ENCODE data around the gene CDK14.
A peak's percentile ranks its signal among the peaks of the same experiment; 100 is the strongest.

CDK14 gene

DNA sequence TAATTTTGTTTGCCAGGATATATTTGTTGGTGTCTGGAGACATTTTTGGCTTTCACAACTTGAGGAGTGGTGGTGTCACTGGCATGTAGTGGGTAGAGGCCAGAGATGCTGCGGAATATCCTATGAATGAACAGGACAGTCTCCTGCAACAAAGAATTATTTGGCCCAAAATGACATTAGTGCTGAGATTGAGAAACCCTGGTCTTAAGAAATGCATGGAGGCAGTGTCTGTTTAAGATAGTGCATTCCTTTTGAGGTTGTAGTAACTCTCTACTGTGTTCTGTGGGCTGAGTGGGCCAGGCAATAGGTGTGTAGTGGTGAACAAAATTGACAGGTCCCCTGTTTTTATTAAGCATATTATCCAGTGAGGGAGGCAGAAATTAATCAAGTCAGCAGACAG, 165.5 kb downstream of the CDK14 start:
- no peaks in the 10 kb centered on the region for H3K4me1 ChIP-seq (ENCODE audit: control insufficient read depth in 1 of 2, insufficient read depth in 1 of 2, low read depth in 1 of 2, low read length in 1 of 2)
- no peak overlapping the region for H3K4me3 ChIP-seq (ENCODE audit: low read depth in 1 of 2, low read length in 1 of 2)
- TF ChIP-seq, protein P1, sequence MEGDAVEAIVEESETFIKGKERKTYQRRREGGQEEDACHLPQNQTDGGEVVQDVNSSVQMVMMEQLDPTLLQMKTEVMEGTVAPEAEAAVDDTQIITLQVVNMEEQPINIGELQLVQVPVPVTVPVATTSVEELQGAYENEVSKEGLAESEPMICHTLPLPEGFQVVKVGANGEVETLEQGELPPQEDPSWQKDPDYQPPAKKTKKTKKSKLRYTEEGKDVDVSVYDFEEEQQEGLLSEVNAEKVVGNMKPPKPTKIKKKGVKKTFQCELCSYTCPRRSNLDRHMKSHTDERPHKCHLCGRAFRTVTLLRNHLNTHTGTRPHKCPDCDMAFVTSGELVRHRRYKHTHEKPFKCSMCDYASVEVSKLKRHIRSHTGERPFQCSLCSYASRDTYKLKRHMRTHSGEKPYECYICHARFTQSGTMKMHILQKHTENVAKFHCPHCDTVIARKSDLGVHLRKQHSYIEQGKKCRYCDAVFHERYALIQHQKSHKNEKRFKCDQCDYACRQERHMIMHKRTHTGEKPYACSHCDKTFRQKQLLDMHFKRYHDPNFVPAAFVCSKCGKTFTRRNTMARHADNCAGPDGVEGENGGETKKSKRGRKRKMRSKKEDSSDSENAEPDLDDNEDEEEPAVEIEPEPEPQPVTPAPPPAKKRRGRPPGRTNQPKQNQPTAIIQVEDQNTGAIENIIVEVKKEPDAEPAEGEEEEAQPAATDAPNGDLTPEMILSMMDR (IDR thresholded peaks at IDR 0.05), result no peak
- no peak overlapping the region for H3K27ac ChIP-seq
- no peaks in the 10 kb centered on the region for H3K36me3 ChIP-seq
- no peaks in the 10 kb centered on the region for H3K27me3 ChIP-seq
- H3K9me3 ChIP-seq, result no peaks in the 10 kb centered on the region

- H3K4me1 ChIP-seq (ENCODE audit: control insufficient read depth in 1 of 2, insufficient read depth in 1 of 2, low read depth in 1 of 2, low read length in 1 of 2), result no peaks in the 10 kb centered on the region
- no peak overlapping the region for H3K4me3 ChIP-seq (ENCODE audit: low read depth in 1 of 2, low read length in 1 of 2)
- no peaks in the 10 kb centered on the region for H3K9me3 ChIP-seq
- no peaks in the 10 kb centered on the region for H3K27me3 ChIP-seq
- TF ChIP-seq, protein P1 (IDR thresholded peaks at IDR 0.05), result no peak
- no peaks in the 10 kb centered on the region for H3K36me3 ChIP-seq
- no peak overlapping the region for H3K27ac ChIP-seq
Measured at GRCh38 chr7:90763108-90763507, 167.0 kb downstream of the CDK14 start.

DNA sequence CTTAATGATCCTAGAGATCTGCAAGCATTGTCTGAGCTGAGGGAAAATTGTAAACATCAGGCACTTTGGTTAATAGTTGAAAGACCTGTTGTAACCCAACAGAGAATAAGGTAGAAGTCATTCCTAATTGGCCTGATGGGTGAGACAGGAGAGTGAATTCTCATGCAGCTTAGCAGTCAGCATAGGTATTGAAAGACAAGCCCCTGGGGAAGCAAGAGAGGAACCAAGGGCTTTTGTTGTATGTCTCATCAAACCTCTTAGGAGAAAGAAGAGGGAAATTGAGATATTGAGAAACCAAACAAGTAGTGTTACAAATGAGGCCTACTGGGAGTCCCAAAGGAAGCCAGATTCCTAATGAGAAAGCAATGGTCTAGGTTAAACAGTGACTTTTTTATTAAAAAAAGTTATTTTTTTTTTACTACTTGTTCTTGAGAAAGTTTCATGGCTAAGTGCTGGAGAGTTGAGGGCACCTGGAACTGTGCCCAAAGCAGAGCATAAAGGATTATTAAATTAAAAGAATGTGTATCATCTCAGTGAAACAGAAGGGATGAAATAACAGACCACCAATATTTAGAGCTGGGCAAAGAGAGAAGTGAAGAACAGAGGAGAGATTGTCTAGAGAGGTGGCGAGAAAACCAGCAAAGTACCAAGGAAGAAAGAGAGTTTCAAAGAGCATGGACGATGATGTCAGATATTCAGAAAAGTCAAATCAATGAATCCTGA, 168.9 kb downstream of the CDK14 start:
- Histone ChIP-seq H3K27me3 (no peaks in the 10 kb centered on the region), H3K27ac (peak overlapping the region; percentile 28), H3K36me3 (no peaks in the 10 kb centered on the region), H3K4me1 (ENCODE audit: control insufficient read depth in 1 of 2, insufficient read depth in 1 of 2, low read depth in 1 of 2, low read length in 1 of 2) (no peaks in the 10 kb centered on the region), H3K9me3 (no peaks in the 10 kb centered on the region), H3K4me3 (ENCODE audit: low read depth in 1 of 2, low read length in 1 of 2) (no peak overlapping the region)
- TF ChIP-seq, protein P1 (IDR thresholded peaks at IDR 0.05), result no peak

- H3K36me3 ChIP-seq, result no peaks in the 10 kb centered on the region
- H3K4me3 ChIP-seq (ENCODE audit: low read depth in 1 of 2, low read length in 1 of 2), result no peak overlapping the region
- H3K27ac ChIP-seq, result no peak overlapping the region
- H3K9me3 ChIP-seq, result no peaks in the 10 kb centered on the region
- TF ChIP-seq, protein P1 (IDR thresholded peaks at IDR 0.05), result no peak
- H3K27me3 ChIP-seq, result no peaks in the 10 kb centered on the region
- H3K4me1 ChIP-seq (ENCODE audit: control insufficient read depth in 1 of 2, insufficient read depth in 1 of 2, low read depth in 1 of 2, low read length in 1 of 2), result peaks cover 2 to 3% of the 10 kb centered on the region in 2 experiments
Measured at GRCh38 chr7:90766814-90767564, 170.9 kb downstream of the CDK14 start.

DNA sequence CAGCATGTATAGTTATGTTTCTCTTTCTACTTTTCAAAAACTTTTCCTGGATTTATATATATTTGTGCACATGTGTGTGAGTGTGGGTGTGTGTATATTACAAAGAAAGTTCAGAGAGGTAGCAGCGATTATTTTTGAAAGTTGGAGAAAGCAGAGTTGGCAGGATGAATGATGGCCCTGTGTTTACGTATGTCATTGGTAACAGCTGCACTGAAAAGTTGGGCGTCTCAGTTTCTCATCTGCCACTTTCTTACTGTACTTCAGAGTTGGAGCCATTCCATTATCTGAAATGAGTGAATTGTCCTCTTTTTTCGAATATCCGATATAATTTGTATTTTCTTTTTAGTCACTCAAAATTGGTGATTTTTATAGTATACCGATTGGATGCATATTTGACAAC, 172.2 kb downstream of the CDK14 start:
- Histone ChIP-seq H3K9me3 (no peaks in the 10 kb centered on the region), H3K4me3 (ENCODE audit: low read depth in 1 of 2, low read length in 1 of 2) (no peak overlapping the region), H3K27ac (no peak overlapping the region), H3K27me3 (no peaks in the 10 kb centered on the region), H3K4me1 (ENCODE audit: control insufficient read depth in 1 of 2, insufficient read depth in 1 of 2, low read depth in 1 of 2, low read length in 1 of 2) (peaks cover 9 to 14% of the 10 kb centered on the region in 2 experiments), H3K36me3 (no peaks in the 10 kb centered on the region)
- TF ChIP-seq, protein P1 (IDR thresholded peaks at IDR 0.05), result no peak

Data from neutrophil (primary cell).